T-helper 1 cell (primary cell): ENCODE measurements around the gene ZNF787.

Experiments
- DNase-seq, 5 donors: peaks; one replicate each; pipeline ENCODE4 v3.0.0-alpha.2; 2012 to 2020

Gene ZNF787

DNA sequence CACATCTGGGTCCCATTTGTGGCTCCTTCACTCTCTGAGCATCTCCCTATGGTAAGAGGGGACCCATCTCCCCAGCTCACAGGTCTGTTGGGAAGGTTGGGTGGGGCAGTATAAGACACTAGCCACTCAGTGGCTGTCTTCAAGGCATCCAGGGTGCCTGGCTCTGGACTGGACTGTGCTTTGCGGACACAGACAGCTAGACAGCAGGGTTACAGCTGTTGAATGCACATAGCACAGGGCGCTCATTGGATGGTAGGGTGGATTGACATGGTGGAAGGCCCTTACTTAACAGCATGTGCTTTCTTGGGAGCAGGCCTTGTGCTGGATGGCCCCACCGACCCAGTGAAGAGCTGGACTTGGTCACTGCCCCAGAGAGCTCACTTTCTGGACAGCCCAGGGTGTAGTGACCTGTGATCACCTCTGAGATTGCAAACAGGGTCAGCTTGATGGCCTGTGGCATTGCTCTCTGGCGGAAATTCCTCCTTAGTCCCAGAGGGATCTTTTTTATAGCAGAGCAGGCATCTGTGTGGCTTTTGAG lies 21.9 kb upstream of the ZNF787 start:
- no peak for DNase-seq

DNA sequence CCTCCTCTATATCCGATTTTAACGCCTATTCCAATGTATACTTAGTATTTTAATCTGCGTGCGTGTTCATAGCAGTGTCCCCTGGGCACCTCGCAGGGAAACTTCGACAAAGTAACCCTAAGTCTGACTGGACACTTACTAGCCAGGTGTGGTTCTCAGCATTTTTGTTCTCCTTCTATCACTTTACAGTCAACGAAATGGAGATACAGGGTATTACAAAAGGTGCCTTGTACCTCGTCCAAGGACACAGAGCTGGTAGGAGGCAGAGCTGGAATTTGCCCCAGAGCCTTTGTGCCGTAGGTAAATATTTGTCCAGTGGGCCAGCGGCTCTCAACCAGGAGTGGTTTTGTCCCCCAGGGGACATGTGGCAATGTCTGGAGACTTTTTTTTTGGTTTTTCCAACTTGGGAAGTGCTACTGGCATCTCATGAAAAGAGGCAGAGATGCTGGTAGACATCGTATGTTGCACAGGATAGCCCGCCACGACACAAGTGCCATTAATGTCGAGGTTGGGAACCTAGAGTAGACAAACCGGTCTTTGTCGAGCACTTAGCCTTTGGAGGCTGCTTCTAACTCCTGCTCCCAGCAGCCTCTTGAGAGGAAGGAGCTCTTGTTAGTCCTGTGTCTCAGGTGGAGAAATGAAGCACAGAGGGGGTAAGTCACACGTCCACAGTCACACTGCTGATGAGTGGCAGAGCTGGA lies 21.1 kb upstream of the ZNF787 start:
- DNase-seq = no peak

GRCh38 chr19:56141417-56141993 lies 20.4 kb upstream of the ZNF787 start:
- DNase-seq = peak in 3 of 5 donors; percentile 23 to 41 (median 29)

DNA sequence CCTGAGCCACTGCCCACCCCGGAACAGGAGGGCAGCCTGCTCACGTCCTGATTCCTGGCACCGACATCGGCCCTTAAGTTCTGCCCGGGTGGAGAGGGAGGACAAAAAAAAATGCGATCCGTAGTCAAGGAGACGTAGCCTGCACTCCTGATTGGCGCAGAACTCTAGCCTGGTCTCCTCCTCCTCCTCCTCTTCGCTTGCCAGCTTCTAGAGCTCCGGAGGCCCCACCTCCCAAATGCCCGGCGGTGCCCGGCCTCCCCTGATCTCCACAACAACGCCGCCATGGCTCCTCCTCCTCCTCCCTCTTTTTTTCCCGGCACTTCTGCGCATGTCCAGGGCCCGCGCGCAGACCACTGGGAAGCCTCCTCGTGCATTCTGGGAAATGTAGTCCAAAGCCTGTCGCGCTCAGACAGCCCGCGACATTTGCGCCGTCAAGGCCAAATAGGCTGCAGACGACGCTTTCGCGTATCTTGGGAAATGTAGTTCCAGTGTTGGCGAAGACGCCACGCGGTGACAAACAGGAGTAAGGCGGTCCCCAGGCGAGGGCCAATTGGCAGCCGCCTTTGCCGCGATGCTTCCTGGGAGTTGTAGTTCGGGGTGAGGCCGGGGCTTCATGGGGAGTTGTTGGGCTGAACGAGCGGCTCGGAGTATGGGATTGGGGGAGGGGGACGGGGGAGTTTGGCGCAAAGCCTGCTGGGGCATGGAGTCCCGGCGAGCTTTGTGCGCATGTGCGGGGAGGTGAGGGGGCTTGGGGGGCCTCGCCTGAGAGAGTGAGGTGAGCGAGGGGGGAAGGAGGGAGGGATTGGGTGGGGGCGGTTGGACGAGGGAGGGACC lies 19.7 kb upstream of the ZNF787 start, which contains the start of gene ZNF444:
TSS of gene ZNF444 (plus strand) at position 705 of the 834 bp plus-strand sequence. CDS start 5,625 bp downstream, outside the sequence.
- DNase-seq = peak; percentile 98 to 99 (median 99)

- no peak for DNase-seq
These were observed 18.9 kb upstream of the ZNF787 start for GRCh38 chr19:56139847-56140582.

DNA sequence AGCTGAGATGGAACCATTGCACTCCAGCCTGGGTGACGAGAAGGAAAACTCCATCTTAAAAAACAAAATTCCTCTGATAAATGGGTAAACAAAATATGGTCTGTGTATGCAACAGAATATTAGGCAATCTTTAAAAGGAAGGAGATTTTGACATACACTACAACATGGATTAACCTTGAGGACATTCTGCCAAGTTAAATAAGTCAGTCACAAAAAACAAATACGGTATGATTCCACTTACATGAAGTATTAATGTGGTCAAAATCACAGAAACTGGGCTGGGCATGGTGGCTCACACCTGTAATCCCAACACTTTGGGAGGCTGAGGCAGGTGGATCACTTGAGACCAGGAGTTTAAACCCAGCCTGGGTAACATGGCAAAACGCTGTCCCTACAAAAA lies 17.0 kb upstream of the ZNF787 start:
- no peak for DNase-seq

DNA sequence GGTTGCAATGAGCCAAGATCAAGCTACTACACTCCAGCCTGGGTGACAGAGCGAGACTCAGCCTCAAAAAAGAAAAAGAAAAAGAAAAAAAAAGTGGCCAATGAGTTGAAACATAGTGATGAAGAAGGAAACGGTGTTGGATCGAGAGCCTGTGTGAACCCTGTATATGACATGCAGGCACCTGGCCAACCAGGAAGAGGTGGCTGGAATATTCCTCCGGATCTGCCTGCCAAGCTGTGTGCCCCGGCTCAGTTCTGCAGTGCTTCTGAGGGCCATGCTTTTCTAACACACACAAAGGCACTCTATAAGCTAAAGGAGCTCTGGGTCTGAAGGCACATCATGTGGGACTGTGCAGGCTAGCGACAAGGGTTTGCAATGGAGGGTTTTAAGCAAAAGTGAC lies 16.3 kb upstream of the ZNF787 start:
- DNase-seq = no peak

DNA sequence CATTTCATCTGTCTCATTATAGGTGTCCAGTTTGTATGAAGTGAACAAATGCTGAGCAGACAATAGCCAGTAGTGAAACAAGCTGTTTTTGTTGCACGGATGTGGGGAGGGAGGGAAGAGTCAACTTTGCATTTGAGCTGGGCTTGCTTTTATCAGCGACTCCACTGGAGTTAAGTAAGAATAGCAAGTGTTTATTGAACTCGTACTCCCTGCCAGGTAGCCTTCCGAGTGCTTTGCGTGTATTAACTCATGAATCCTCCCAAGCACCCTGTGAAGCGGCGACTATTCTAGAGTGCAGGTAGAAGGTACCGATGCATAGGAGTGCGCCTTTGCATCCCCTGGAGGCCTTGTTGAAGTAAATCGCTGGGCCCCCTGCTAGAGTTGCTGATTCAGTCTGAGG lies 15.3 kb upstream of the ZNF787 start:
- no peak for DNase-seq

DNA sequence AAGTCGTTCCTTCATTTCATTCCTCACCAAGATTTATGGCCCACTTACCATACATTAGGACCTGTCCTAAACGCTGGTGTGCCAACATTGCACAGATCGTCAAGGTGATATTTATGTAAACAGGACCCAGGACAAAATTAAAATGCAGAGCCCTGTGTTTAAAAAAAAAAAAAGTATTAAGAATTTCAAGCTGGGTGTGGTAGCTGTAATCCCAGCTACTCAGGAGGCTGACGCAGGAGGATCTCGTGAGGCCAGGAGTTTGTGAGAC lies 13.5 kb upstream of the ZNF787 start:
- DNase-seq = no peak

GRCh38 chr19:56133858-56134653 lies 13.0 kb upstream of the ZNF787 start:
- DNase-seq = no peak

GRCh38 chr19:56132316-56132822 lies 11.3 kb upstream of the ZNF787 start:
- no peak for DNase-seq

DNA sequence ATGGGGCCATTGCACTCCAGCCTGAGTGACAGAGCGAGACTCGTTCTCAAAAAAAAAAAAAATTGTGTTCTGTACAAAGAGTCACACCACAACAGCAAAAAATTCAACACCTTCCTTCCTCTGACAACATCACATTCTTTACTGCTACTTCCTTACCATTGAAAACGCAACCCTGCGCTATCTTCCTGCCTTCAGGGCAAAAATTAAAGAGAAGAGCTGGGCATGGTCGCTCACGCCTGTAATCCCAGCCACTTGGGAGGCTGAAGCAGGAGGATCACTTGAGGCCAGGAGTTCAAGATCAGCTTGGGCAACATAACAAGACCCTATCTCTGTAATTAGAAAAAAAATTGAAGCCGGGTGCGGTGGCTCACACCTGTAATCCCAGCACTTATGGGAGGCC lies 10.6 kb upstream of the ZNF787 start:
- no peak for DNase-seq

DNA sequence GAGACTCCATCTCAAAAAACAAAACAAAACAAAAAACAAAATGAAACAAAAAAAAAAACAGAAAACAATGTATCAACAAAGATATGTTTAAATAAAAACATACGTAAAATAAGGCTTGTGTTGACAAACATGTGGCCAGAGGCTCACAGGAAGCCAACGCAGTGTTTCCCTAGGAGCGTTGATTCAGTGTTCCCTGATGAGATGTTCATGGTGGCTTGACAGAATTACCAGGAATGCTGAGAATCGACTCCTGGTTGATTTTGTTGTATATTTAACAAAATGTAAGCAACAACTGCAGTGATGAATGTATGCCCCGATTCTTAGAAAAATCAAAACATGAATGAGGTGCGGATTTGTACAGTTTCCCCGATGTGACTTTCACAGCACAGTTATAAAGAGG lies 8.9 kb upstream of the ZNF787 start:
- DNase-seq = no peak

DNA sequence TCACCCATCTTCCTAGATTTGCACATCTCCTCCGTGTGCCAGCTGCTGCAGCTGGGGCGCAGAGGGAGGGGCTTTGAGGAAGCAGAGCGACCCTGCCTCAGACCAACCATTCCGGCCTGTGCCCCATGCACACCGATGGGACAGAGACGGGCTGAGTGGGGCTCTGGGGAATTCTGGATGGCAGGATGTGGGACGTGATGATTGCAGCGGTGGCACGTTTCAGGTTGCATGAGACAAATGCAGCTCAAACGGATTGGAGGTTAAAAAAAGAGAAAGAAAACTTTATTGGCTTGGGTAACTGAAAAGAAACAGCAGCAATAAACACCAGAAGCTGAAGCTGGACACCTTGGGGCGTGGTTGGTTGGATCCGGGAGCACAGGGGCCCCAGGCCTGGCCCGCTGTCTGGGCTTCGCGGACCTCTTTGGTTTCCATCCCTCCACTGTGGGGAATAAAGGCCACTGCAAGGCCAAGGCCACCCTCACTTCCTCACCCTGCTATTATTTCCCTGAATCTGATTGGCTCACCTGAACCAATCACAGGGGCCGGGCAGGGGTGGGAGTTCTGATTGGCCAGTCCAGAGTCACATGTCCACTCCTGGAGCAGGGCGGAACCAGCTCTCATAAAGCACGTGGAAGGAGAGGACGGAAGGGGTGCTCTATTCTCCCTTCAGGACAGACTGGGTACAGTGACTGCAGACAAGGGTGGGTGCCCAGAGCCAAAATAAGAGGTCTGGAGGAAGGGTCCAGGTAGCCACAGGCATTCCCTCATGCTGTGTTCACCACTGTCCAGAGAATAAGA lies 6.1 kb upstream of the ZNF787 start:
- DNase-seq = no peak

DNA sequence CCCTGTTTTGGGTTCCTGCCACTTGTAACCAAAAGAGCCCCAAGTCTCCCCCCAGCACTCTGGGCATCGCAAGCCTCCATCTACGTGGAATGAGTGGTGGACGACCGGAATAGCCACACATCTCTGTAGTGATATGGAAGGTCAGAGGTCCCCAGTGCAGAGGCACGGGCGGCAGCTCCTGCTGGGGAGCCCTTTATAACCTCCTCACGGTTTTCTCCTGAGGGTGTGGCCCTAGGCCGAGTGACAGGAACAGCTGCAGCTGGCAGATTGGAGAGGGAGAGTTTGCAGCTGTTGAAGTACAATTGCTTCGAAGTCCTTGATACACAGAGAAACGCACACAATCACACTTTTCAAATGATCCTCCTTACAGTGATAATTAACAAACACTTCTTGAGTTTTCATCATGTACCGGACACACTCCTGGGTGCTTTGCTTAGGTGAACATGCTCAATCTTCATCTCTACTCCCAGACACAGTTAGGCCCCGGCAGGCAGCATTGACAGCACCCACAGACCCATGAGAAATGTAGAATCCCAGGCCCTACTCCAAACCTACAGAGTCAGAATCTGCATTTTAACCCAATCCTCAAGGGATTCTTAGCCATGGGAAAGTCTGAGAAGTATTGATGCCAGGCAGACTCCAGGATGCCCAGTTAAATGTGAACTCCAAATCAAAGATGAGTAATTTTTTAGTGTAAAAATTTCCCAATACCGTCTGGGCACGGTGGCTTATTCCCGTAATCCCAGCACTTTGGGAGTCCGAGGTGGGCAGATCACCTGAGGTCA lies 4.9 kb upstream of the ZNF787 start:
- no peak for DNase-seq

- DNase-seq = peak in 1 of 5 donors; percentile 28
These were observed 3.5 kb upstream of the ZNF787 start for GRCh38 chr19:56124578-56124977.

- DNase-seq = no peak
These were observed 2.3 kb upstream of the ZNF787 start for GRCh38 chr19:56123266-56123891.

DNA sequence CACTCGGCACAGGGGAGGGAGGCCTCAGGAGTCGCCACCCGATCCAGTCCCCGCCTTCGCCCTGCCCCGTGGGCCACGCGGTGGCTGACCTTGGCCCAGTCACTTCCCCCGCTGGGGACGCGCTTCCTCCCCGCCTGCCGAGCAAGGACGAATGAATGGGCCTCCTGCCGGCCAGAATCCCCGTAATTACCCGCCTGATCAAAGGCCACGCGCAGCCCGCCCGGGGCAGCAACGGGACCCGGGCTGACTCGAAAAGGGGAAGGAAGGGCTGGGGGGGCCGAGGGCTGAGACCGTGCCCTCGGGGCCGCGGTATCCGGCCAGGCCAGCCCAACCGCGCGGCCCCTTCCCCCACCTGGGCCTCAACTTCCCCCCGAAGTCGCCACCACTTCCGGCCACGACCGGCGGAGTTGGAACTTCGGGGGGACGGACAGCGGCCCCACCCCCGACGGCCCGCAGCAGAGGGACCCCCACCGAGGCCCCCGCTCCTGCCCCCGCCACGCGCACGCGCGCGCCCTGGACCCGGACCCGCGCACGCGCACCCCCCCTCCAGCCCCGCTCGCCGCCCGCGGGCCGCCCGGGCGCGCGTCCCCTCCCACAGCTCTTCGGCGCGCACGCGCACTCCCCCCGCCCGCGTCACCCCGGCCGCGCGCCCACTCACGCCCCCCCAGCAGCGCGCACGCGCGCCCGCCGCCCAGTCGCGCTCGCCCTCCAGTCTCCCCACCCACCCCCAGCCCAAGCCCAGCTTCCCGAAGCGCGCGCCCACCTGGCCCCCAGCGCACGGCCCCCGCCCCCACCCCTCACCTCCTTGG lies 520 bp downstream of the ZNF787 start:
- DNase-seq = peak; percentile 67 to 83 (median 72)

- DNase-seq = no peak
These were observed 1.1 kb downstream of the ZNF787 start for GRCh38 chr19:56120002-56120370.
